ENCODE results near the gene RNF6. TPM values are rescaled to one million over a fixed set of nuclear protein-coding genes. Genes with fewer than 3 reads are reported as not detected.

Gene RNF6
- total RNA-seq, result 29.9 TPM

GRCh38 chr13:26221721-26222519 is at the start of gene RNF6:
RNF6 (minus strand) TSS chr13:26222314; CDS start chr13:26219649, 2,665 bp downstream.

GRCh38 chr13:26253787-26254582 is 31.9 kb upstream of the RNF6 start, which contains the start of gene CDK8:
CDK8 (plus strand) TSS chr13:26254129; CDS start chr13:26254642, 513 bp downstream.

Other genes with a start within 250 kb of the RNF6 start
- 41.9 TPM for gene SHISA2, start 170.3 kb downstream of the RNF6 start, total RNA-seq
- 22.3 TPM for gene CDK8, start 31.8 kb upstream of the RNF6 start, total RNA-seq